ENCODE data around the gene OAS3. TPM values are rescaled to one million over a fixed set of nuclear protein-coding genes. Genes with fewer than 3 reads are reported as not detected.

Gene OAS3
- total RNA-seq, 1 donor from 2014 or later: 27.2 TPM

- ATAC-seq (ENCODE audit: low read depth) (peak; percentile 95), DNase-seq (no peak)
- Mint-ChIP-seq H3K9me3 (peaks cover 3% of the 10 kb centered on the region), H3K4me3 (peak overlapping the region; percentile 3), H3K4me1 (peaks cover 30% of the 10 kb centered on the region), H3K36me3 (ENCODE audit: low read depth) (peaks cover 85% of the 10 kb centered on the region), H3K27me3 (no peaks in the 10 kb centered on the region), H3K27ac (peak overlapping the region; percentile 79)
- POLR2A ChIA-PET: interaction anchor here (0.9 to 1.2 kb wide), 4 partner anchors 11 to 175 kb away, joined by 3 to 11 read pairs (median 3); partner anchors contain the start of genes OAS1 and OAS2
- CTCF ChIA-PET: interaction anchor here (0.7 to 1.7 kb wide), 3 partner anchors 8 to 93 kb away, joined by 3 to 4 read pairs (median 3); partner anchors contain the start of gene OAS2
- no peak for TF ChIP-seq CTCF (IDR thresholded peaks at IDR 0.05)
- intact Hi-C loops (cut with micrococcal nuclease): loop anchor here (1.0 kb wide), 1 partner anchor 21 kb away; the partner anchor contains the start of gene OAS2
These were observed 60.9 kb downstream of the OAS3 start for GRCh38 chr12:112998987-112999767.

GRCh38 chr12:113000433-113000832 is 62.2 kb downstream of the OAS3 start:
- Mint-ChIP-seq H3K36me3 (ENCODE audit: low read depth) (peaks cover 89% of the 10 kb centered on the region), H3K27ac (no peak overlapping the region), H3K4me3 (no peak overlapping the region), H3K9me3 (peaks cover 3% of the 10 kb centered on the region), H3K4me1 (peaks cover 30% of the 10 kb centered on the region), H3K27me3 (no peaks in the 10 kb centered on the region)
- intact Hi-C loops (cut with micrococcal nuclease): no loop called here
- CTCF ChIA-PET: no interaction called here
- DNase-seq: no peak
- no peak for TF ChIP-seq CTCF (IDR thresholded peaks at IDR 0.05)
- no peak for ATAC-seq (ENCODE audit: low read depth)
- POLR2A ChIA-PET: no interaction called here

- intact Hi-C loops (cut with micrococcal nuclease): no loop called here
- no peaks in the 10 kb centered on the region for H3K27me3 Mint-ChIP-seq
- peaks cover 3% of the 10 kb centered on the region for H3K9me3 Mint-ChIP-seq
- ATAC-seq (ENCODE audit: low read depth) (no peak), DNase-seq (no peak)
- POLR2A ChIA-PET: interaction anchor here (0.5 to 0.6 kb wide), 3 partner anchors 56 to 183 kb away, joined by 3 to 7 read pairs (median 3); partner anchors contain the start of genes DDX54, OAS3 and RITA1
- TF ChIP-seq CTCF (IDR thresholded peaks at IDR 0.05): no peak
- CTCF ChIA-PET: interaction anchor here (0.6 to 0.8 kb wide), 2 partner anchors 9 to 13 kb away, joined by 4 read pairs; no protein-coding TSS in a partner anchor
- H3K36me3 Mint-ChIP-seq (ENCODE audit: low read depth): peaks cover 87% of the 10 kb centered on the region
- no peak overlapping the region for H3K27ac Mint-ChIP-seq
- H3K4me3 Mint-ChIP-seq: no peak overlapping the region
- peaks cover 30% of the 10 kb centered on the region for H3K4me1 Mint-ChIP-seq
These were observed 63.9 kb downstream of the OAS3 start for GRCh38 chr12:113002155-113002554.

GRCh38 chr12:113002676-113003075 is 64.4 kb downstream of the OAS3 start:
- intact Hi-C loops (cut with micrococcal nuclease): no loop called here
- POLR2A ChIA-PET: no interaction called here
- DNase-seq (no peak), ATAC-seq (ENCODE audit: low read depth) (no peak)
- Mint-ChIP-seq H3K36me3 (ENCODE audit: low read depth) (peaks cover 87% of the 10 kb centered on the region), H3K4me3 (no peak overlapping the region), H3K9me3 (peaks cover 3% of the 10 kb centered on the region), H3K4me1 (peaks cover 27% of the 10 kb centered on the region), H3K27me3 (no peaks in the 10 kb centered on the region), H3K27ac (no peak overlapping the region)
- TF ChIP-seq CTCF (IDR thresholded peaks at IDR 0.05): no peak
- CTCF ChIA-PET: interaction anchor here (1.4 kb wide), 1 partner anchor 10 kb away, joined by 3 read pairs; no protein-coding TSS in a partner anchor

- DNase-seq (no peak), ATAC-seq (ENCODE audit: low read depth) (no peak)
- Mint-ChIP-seq H3K36me3 (ENCODE audit: low read depth) (peaks cover 87% of the 10 kb centered on the region), H3K4me3 (no peak overlapping the region), H3K27me3 (no peaks in the 10 kb centered on the region), H3K27ac (no peak overlapping the region), H3K4me1 (peaks cover 17% of the 10 kb centered on the region), H3K9me3 (peaks cover under 1% of the 10 kb centered on the region)
- intact Hi-C loops (cut with micrococcal nuclease): no loop called here
- no peak for TF ChIP-seq CTCF (IDR thresholded peaks at IDR 0.05)
- POLR2A ChIA-PET: no interaction called here
- CTCF ChIA-PET: interaction anchor here (1.4 kb wide), 1 partner anchor 11 kb away, joined by 3 read pairs; no protein-coding TSS in a partner anchor
These were observed 65.4 kb downstream of the OAS3 start for GRCh38 chr12:113003636-113004035.

Data from activated B cell treated with CpG ODN at 0.5 μM for 24 hours (primary cell).